K562 (cell line): ENCODE data around the gene GPATCH4. TPM values are rescaled to one million over a fixed set of nuclear protein-coding genes. Genes with fewer than 3 reads are reported as not detected.

ENCODE experiments used
- CBFB ChIP-seq: sonication (generic); formaldehyde crosslinking; IDR thresholded peaks from 2 replicates; pipeline ENCODE4 v1.4.0; 2020; ENCODE audit warnings: mild to moderate bottlenecking, missing genetic modification reagents
- ETV1 ChIP-seq: fragments of 450-650 bp; conservative IDR thresholded peaks from 2 replicates; pipeline ENCODE4 v1.6.1; 2016; ENCODE audit warnings: missing genetic modification characterization, control low read depth, low read depth, missing compliant biosample characterization
- GTF2E2 ChIP-seq: fragments of 200-800 bp; sonication (Bioruptor generic); IDR thresholded peaks from 2 replicates; pipeline ENCODE4 v1.6.1; 2016; ENCODE audit warnings: missing genetic modification characterization, missing compliant biosample characterization
- KLF13 ChIP-seq: fragments of 450-650 bp; IDR thresholded peaks from 2 replicates; pipeline ENCODE4 v1.6.1; 2016; ENCODE audit warnings: missing genetic modification characterization, low read depth, mild to moderate bottlenecking, missing compliant biosample characterization, moderate library complexity, borderline replicate concordance
- MBD2 ChIP-seq: sonication (generic); IDR thresholded peaks from 2 replicates; pipeline ENCODE4 v1.6.1; 2016; ENCODE audit warnings: low read depth, borderline replicate concordance
- PML ChIP-seq: IDR thresholded peaks from 2 replicates; pipeline ENCODE4 v1.6.1; 2012; ENCODE audit warnings: low read length, inconsistent platforms
- POLR2A ChIP-seq: fragments of 450-650 bp; conservative IDR thresholded peaks from 2 replicates; pipeline ENCODE4 v1.6.1; 2016
- RB1 ChIP-seq: fragments of 450-650 bp; IDR thresholded peaks from 2 replicates; pipeline ENCODE4 v1.6.1; 2017; ENCODE audit warnings: low read depth, mild to moderate bottlenecking
- REST ChIP-seq, 2 experiments: fragments of 450-650 bp; formaldehyde crosslinking in 1 of 2; IDR thresholded peaks; 2 replicates each; pipeline versions ENCODE4 v1.4.0 to v1.6.1; 2014 to 2020; ENCODE audit warnings: mild to moderate bottlenecking in 2 of 2, borderline replicate concordance in 1 of 2, low read depth in 1 of 2
- SMAD1 ChIP-seq: fragments of 150-350 bp; IDR thresholded peaks from 2 replicates; pipeline ENCODE4 v1.6.1; 2014; ENCODE audit warnings: low read length, low read depth; ENCODE audit not compliant: partially characterized antibody
- SRSF7 ChIP-seq: fragments of 200-400 bp; formaldehyde crosslinking; optimal IDR thresholded peaks from 2 replicates; pipeline ENCODE3; 2017; ENCODE audit warnings: mild to moderate bottlenecking, low read depth, low read length
- SRSF9 ChIP-seq: fragments of 200-400 bp; formaldehyde crosslinking; IDR thresholded peaks from 2 replicates; pipeline ENCODE4 v1.6.1; 2017; ENCODE audit warnings: low read depth, low read length, borderline replicate concordance
- ZNF143 ChIP-seq: sonication (generic); formaldehyde crosslinking; IDR thresholded peaks from 2 replicates; pipeline ENCODE4 v1.9.0; 2022; ENCODE audit warnings: mild to moderate bottlenecking, missing genetic modification reagents
- ZNF512 ChIP-seq: IDR thresholded peaks from 2 replicates; pipeline ENCODE4 v1.6.1; 2016; ENCODE audit warnings: missing genetic modification characterization, missing compliant biosample characterization
- polyA plus RNA-seq, 8 experiments: library from polyadenylated mRNA; depleted of rRNA in 4 of 8; stranded (reverse) in 5 of 8; unstranded in 3 of 8; fragments of >200 nt; fragmentation: Nextera tagmentation in 2 of 8; fragmentation: Illumina TruSeq in 1 of 8; extraction: Ambion mirVana in 2 of 8; extraction: Trizol in 1 of 8; gene quantifications; 2 replicates each; pipeline versions ENCODE4 v1.2.1 to v1.2.3, GENCODE V29; 2011 to 2014; ENCODE audit warnings: inconsistent platforms in 1 of 8, missing spikeins in 1 of 8
- total RNA-seq, 7 experiments: library from RNA; depleted of rRNA in 6 of 7; stranded (reverse); fragments of >200 nt in 6 of 7; fragmentation: Illumina TruSeq in 2 of 7; extraction: Trizol in 2 of 7; gene quantifications; 2 replicates each; pipeline versions ENCODE4 v1.2.1 to v1.2.3, GENCODE V29; 2011 to 2021; ENCODE audit warnings: low replicate concordance in 1 of 7
- TF ChIP-seq, protein P1 (sequence below): sonication (generic); formaldehyde crosslinking; IDR thresholded peaks from 2 replicates; pipeline ENCODE4 v1.9.0; 2022; ENCODE audit warnings: mild to moderate bottlenecking, missing genetic modification reagents

The GPATCH4 gene
- total and polyA plus RNA-seq, 9 of the 15 experiments (the other 6 are each of a cell fraction or from before 2014, with no cell fraction given), result 43.7 to 105 (median 76.5) TPM

DNA sequence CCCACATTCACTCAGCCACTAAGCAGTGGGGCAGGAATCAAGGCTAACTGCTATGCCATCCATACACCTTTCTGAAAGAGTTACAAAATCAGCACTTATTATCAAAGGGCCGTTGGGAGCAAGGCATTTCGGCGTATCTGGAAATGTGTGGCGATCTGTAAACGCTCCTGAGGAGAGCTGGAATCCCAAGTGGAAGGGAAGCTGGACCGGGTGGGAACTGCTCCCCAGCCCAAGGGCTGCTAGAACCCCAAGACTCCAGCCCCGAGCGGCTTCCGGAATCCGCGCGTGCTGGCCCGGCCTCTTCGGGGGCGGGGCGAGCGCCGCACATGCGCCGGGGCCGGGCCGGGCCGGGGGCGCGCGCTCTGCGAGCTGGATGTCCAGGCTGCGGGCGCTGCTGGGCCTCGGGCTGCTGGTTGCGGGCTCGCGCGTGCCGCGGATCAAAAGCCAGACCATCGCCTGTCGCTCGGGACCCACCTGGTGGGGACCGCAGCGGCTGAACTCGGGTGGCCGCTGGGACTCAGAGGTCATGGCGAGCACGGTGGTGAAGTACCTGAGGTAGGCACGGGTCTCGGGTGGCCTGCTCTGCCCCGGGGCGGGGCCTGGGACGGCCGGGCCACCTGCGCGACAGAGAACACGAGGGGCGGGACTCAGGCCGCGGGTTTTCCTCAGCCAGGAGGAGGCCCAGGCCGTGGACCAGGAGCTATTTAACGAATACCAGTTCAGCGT, 9.7 kb downstream of the GPATCH4 start, which contains the start of gene NAXE (continued):
- no peak for TF ChIP-seq REST (IDR thresholded peaks at IDR 0.05; ENCODE audit: borderline replicate concordance)
- 0 out of 2 replicates have a peak, but pooled peaks have one; percentile 28 for TF ChIP-seq REST (CRISPR knock-in tag; IDR thresholded peaks at IDR 0.05; ENCODE audit: low read depth)
- no peak for TF ChIP-seq SRSF7
- peak; percentile 60 for TF ChIP-seq ETV1
- TF ChIP-seq PML, result peak; percentile 68; the same call in 1 of the 2 replicates
- no peak for TF ChIP-seq SRSF9
- TF ChIP-seq POLR2A, result peak; percentile 90
- TF ChIP-seq KLF13 (tag), result 0 out of 2 replicates have a peak, but pooled peaks have one; percentile 21
- peak; percentile 72; the same call in 1 of the 2 replicates for TF ChIP-seq MBD2
- TF ChIP-seq ZNF512 (tag), result no peak
- peak; percentile 70 for TF ChIP-seq RB1
- TF ChIP-seq, protein P1, sequence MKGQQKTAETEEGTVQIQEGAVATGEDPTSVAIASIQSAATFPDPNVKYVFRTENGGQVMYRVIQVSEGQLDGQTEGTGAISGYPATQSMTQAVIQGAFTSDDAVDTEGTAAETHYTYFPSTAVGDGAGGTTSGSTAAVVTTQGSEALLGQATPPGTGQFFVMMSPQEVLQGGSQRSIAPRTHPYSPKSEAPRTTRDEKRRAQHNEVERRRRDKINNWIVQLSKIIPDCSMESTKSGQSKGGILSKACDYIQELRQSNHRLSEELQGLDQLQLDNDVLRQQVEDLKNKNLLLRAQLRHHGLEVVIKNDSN (CRISPR knock-in tag), result 0 out of 2 replicates have a peak, but pooled peaks have one; percentile 23
- TF ChIP-seq GTF2E2, result 0 out of 2 replicates have a peak, but pooled peaks have one; percentile 21
- no peak; the same call in 1 of the 2 replicates for TF ChIP-seq ZNF143
- no peak for TF ChIP-seq SMAD1
- TF ChIP-seq CBFB (CRISPR knock-in tag), result 0 out of 2 replicates have a peak, but pooled peaks have one; percentile 27
